GM13976 (cell line): ENCODE measurements around the gene TXLNG.
A peak's percentile ranks its signal among the peaks of the same experiment; 100 is the strongest.

Experiments used
- DNase-seq: peaks from one replicate; pipeline ENCODE4 v3.0.0; 2012; ENCODE audit warnings: low spot score
- in situ Hi-C: fragments of 300-500 bp; cut with MboI; formaldehyde crosslinking; loops from one replicate; pipeline ENCODE4 v1.12.0; 2022; ENCODE audit warnings: low sequenced_read_pairs, mixed read lengths, inconsistent platforms; ENCODE audit not compliant: unreplicated experiment
- TF ChIP-seq, protein P1 (sequence below): IDR thresholded peaks from 2 replicates; pipeline ENCODE4 v1.5.1; 2012; ENCODE audit warnings: borderline replicate concordance, mild to moderate bottlenecking; ENCODE audit not compliant: insufficient read depth; ENCODE audit errors: extremely low read depth, missing control alignments, control extremely low read depth

The TXLNG gene

DNA sequence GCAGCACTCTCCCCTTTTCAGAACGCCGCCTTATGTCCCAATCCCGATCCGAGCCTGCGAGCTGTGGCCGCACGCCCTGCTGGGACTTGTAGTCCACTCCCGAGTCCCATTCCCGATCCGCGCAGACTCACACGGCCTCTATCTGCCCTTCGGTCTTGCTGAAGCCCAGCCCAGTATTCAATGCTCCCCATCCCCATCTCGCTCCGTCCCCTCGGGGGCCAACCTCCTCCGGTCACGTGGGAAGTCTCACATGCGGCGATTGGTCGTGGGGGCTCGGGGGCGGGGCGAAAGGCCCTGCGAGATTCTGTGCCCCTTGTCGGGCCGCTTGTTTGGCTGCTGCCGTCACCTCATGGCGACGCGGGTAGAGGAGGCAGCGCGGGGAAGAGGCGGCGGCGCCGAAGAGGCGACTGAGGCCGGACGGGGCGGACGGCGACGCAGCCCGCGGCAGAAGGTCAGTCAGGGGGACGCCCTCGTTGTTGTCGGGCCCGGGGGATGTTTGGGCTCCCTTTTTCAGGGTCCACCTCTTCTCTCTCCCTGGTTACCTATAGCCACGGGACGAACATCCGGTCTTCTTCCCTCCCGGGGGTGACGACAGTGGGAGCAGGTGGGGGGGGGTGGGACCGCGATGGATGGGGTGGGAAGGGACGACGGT lies at the start of gene TXLNG:
Gene TXLNG, plus strand, starts transcription at position 328 of the 652 bp plus-strand sequence. Its CDS starts 22 bp downstream, at position 350.
- peak; percentile 94 for DNase-seq
- in situ Hi-C loops = no loop called here
- TF ChIP-seq, protein P1, sequence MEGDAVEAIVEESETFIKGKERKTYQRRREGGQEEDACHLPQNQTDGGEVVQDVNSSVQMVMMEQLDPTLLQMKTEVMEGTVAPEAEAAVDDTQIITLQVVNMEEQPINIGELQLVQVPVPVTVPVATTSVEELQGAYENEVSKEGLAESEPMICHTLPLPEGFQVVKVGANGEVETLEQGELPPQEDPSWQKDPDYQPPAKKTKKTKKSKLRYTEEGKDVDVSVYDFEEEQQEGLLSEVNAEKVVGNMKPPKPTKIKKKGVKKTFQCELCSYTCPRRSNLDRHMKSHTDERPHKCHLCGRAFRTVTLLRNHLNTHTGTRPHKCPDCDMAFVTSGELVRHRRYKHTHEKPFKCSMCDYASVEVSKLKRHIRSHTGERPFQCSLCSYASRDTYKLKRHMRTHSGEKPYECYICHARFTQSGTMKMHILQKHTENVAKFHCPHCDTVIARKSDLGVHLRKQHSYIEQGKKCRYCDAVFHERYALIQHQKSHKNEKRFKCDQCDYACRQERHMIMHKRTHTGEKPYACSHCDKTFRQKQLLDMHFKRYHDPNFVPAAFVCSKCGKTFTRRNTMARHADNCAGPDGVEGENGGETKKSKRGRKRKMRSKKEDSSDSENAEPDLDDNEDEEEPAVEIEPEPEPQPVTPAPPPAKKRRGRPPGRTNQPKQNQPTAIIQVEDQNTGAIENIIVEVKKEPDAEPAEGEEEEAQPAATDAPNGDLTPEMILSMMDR = no peak

DNA sequence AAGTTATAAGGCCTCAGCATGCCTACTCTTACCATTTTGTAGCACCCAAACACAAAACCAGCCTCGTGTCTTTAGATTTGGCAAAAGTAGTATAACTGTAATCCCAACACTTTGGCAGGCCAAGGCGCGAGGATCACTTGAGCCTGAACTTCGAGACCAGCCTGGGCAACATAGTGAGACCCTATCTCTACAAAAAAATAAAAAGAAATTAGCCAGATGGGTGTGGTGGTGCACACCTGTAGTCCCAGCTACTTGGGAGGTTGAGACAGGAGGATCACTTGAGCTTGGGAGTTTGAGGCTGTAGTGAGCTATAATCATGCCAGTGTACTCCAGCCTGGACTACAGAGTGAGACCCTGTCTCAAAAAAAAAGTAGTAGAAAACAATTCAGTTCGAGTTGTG lies 49.2 kb upstream of the TXLNG start:
- DNase-seq = no peak
- in situ Hi-C loops = no loop called here
- TF ChIP-seq, protein P1 = no peak

DNA sequence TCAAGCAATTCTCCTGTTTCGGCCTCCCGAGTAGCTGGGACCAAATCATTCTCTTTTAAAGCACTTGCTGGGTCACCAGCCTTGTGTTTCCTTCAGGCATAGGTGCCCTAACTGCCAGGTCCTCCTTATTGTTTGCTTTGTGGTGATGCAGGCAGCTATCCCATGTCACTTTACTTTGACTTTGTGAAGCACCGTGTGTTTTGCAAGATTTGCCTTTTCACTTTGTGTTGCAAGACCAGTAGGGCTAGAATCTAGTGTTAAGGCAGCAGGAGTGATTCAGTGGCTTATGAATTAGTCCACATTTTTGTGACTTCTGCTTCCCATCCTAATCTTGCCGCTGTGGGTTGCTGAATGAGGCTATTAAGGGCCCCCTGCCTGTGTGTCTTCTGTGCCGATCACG lies 46.7 kb upstream of the TXLNG start:
- TF ChIP-seq, protein P1 = no peak
- in situ Hi-C loops = no loop called here
- DNase-seq = no peak

DNA sequence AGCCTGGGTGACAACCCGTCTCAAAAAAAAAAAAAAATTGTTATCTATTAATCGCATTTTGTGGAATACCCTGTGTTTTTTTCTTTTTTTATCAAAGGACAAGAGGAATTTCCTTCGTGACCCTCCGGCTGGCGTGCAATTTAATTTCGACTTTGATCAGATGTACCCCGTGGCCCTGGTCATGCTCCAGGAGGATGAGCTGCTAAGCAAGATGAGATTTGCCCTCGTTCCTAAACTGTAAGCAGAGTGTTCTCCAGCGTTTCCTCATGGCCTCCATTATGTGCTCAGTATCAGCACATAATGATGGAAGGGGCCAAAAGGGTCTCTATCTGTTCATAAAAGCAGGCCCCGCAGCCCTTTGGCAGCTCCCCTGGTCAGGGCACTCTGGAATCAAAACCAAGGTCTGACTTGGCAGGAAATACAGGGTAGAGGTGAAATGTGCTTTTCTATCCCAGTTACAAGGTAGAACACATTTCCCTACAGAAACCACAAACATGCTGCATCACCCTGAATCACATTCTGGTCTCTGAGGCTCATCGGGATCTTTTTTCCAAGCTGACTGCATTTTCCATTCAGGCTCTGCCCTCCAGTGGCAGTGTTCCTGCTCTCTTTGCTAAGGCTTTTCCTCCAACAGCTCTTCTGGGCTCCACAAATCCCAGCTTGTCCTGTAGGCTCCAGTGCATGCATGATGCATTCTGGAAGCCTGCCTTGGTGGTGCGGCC lies 42.5 kb upstream of the TXLNG start:
- no peak for DNase-seq
- in situ Hi-C loops = no loop called here
- TF ChIP-seq, protein P1 = no peak

DNA sequence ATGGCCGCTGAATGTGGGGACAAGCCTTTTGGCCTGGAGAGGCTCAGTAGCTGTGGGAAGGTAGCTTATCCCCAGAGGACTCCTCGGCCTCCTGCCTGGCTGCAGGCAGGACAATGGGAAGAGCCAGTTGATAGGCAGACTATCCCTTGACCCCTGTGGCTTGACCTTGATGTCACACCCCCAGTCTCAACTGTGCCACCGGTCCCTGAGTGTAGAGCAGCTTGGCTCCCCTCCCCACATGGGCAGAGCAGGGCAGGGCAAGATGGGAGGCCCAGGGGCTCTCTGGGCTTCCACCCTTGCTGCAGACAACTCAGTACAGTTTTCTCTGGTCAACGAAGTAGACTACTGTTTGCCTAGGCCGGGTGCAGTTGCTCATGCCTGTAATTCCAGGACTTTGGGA lies 41.2 kb upstream of the TXLNG start:
- no peak for DNase-seq
- in situ Hi-C loops = no loop called here
- TF ChIP-seq, protein P1 = no peak

DNA sequence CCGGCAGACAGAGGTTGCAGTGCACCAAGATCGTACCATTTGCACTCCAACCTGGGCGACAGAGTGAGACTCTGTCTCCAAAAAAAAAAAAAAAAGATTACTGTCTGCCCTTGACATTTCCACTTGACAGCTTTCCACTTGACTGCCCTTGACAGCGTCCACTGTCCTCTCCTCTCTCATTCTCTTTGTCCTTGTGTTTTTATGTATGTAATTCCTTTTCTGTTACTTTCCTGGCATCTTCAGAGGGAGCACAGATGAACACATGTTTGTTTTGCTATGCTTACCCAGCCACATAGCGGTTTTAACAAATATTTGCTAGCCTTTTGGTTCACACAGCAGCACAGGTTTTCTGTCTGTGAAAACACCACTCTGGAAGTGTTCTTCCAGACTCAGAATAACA lies 40.6 kb upstream of the TXLNG start:
- in situ Hi-C loops = no loop called here
- TF ChIP-seq, protein P1 = no peak
- no peak for DNase-seq
